T-helper 2 cell (primary cell): Measurements from ENCODE around the gene EFNA2.
"Not testable (repeated sequence)": the region's sequence is repeated elsewhere in the genome, so short reads cannot be mapped to it uniquely, and the experiment has no call there.

ENCODE experiments used
- DNase-seq, 5 experiments: peaks; one replicate each; pipeline versions ENCODE4 v3.0.0 to v3.0.0-alpha.2; 2012 to 2022
- total RNA-seq, 2 donors: gene quantifications; one replicate each; lab custom pipeline; 2026; lab: John Stamatoyannopoulos, UW

The EFNA2 gene
- 0 reads per million in 2 donors for total RNA-seq

DNA sequence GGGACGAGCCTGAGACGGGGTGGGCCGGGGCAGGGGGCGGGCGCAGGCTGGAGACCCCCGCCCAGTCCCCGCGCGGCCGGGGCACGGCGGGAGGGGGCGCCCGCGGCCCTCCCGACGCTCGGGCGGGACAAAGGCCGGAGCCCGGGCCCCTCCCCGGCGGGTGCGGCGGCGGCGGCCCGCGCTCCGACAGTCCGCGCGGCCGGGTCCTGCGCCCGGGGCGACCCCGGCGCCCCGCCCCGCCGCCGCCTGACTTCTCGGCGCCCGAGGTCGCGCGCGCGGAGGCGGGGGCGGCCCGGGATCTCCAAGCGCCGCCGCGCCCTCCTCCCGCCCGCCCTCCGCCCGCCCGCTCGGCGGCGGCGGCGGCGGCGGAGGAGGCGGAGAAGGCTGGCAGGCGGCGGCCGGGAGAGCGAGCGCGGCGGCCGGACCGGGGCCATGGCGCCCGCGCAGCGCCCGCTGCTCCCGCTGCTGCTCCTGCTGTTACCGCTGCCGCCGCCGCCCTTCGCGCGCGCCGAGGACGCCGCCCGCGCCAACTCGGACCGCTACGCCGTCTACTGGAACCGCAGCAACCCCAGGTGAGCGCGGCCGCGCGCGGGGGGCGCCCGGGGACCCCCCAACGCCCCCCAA, at the start of gene EFNA2:
TSS of gene EFNA2 (plus strand) at position 137 of the 624 bp plus-strand sequence. CDS start at position 433, 296 bp downstream.
- no peak for DNase-seq

DNA sequence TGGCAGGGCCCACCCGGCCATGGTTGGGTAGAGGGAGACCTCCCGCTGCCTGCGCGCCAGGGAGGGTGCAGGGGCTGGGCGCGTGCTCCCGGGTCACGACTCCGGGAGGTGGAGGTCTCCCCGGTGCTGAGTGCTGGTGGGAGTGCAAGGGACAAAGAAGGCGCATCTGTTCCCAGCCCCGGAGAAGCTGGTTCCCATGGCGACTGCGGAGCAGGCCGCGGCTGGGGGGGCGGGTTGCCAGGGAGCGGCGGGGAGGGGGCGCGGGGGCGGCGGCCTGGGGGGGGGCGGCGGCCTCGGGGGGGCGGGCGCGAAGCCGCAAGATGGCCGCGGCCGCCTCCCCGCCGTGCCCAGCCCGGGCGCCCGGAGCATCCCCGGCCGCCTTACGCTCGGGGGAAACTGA, 49.1 kb upstream of the EFNA2 start:
- DNase-seq, result no peak

DNA sequence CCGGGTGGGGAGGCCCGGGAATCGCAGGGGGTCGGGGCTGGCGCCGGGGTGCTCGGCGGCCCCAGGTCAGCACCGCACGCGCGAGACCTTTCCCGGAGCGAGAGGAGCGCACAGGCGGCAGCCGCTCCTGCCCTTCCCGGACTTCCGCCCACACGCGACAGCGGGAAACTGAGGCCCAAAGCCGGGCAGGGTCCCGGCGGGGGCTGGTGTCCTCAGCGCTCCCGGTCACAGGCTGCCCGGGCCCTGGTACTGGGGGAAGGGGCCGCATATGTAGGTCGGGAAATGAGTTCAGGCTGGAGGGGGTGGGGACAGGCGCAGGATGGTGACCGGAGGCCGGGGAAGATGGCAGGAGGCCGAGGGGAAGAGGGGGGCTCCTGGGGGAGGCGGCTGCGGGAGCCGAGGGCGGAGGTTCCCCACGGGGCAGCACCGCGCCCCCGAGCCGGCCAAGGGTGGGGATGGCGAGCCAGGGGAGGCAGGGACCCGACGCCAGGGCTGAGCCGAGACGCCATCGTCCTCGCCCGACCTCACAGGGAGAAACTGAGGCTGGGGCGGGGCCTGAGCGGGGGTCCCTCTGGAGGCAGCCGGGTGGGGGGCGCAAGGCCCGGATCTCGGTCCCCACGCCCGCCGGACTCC, 48.5 kb upstream of the EFNA2 start:
- no peak for DNase-seq

DNA sequence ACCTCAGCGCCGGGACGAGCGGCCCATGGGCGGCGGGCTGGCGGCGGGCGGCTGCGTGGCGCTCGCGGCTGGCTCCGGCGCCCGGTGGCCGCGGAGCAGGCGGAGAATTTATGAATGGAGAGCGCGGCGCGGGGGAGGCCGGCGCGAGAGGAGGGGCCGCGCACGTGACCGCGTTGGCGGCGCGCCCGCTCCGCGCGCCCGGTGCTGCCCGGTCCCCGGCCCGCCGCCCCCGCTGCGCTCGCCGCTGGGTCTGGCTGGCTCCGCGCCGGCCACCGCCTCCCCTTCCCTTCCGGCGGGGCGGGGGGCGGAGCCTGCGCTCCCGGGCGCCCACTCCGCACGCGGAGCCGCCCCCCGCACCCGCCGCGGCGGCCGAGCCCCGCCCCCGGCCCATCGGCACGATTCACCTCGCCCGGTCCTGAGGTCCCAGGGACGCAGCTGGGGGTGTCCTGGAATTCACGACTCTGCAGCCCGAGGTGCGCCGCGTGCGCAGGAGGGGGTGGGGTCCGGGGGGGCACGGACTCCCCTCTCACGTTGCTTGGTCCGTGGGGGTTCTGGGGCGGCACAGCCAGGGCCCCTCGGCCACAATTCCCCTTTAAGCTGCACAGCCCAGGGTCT, 47.8 kb upstream of the EFNA2 start, which contains the start of gene CBARP:
TSS of gene CBARP (minus strand) at position 252 of the 615 bp plus-strand sequence. CDS start 1,905 bp downstream, outside the sequence.
- no peak for DNase-seq

DNA sequence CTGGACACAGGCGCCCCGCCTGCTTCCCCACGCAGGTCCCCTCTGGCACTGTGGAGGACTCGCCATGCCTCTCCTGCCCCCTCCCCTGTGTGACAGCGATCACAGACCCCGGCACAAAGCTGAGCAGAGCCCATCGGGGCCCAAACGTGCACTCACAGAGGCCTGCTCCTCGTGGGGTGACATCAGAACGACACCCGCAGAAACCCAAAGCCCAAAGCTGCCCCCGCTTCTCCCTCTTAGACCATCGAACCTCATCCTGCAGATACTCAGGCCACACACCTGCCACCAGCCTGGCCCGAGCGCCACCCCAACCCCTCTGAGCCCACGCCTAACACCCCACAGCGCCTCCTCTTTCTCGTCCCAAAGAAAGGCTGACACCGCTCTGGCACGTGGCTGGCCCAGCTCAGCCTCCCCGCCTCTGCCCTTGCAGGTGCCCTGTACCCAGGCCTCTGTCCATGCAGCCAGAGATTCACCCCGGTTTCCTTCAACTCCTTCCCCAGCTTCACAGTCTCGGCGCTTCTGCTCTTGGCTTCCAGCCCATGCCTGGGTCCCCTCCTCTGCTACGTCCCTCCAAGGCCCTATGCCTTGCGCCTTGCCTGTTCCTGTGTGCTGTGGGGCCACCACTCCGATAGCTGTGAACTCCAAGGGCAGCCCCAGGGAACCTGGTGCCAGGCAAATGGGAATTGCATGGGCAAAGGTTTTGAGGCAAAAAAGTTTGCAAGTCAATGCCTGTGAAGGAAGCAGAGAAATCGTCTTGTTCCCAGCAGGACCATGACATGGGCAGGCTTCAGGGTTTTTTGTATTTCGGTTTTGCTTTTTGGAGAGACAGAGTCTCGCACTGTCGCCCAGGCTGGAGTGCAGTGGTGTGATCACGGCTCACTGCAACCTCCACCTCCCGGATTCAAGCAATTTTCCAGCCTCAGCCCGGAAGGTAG, 47.0 kb upstream of the EFNA2 start:
- DNase-seq, result no peak

DNA sequence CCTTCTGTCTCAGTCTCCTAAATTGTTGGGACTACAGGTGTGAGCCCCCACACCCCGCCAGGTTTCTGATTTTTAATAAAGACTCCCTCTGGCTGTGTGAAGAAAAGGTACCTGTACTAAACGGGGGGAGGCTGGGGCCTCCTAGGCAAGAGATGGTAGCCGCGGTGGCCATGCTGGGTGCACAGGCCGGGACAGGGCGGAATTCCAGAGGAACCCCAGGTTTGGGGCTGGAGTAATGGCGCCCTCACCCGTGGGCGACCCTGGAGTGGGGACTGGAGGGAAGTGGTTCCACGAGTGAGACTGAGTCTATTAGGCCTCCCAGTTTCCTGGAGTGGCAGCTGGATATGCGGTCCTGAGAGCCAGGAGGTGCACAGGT, 46.3 kb upstream of the EFNA2 start:
- DNase-seq, result no peak

DNA sequence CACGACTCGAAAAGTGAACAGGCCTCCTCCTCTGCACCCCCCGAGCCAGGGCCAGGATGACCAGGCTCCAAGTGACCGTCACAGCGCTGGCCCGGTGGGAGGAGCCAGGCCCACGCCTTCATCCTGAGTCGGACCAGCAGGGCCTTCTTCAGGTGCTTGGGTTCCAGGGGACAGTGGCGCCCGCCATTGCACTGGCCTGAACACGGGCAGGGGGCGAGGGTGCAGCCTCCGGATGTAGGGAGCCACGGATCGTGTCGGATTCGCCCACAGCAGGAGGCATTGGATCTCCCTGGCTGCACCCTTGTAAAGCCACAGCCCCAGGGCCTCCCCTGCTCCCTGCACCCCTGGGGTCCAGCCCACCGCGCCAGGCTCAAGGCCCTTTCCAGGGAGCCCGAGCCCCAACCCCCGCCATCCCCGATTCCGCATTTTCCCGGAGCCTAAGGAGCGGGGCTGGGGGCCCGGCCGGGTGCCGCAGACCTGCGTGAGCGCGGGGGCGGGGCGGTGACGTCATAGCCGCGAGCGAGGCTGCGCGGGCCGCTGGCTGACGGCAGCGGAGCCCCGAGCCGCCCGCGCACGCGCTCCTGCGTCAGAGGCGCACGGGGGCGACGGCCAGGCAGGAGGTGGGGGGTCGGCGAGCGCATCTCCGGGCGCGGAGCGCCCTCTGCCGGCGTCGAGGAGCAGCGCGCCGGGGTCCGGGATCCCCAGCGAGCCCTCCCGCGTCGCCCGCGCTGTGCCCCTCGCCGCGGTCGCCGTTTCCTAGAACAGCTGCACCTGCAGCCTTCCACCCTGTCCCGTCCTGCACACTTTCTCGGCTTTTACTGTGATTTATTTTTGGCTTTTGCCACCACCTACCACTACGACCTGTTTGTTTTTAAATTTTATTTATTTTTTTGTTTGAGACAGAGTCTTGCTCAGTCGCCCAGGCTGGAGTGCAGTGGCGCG, 45.6 kb upstream of the EFNA2 start:
- DNase-seq, result peak; percentile 89 to 94 (median 93)

DNA sequence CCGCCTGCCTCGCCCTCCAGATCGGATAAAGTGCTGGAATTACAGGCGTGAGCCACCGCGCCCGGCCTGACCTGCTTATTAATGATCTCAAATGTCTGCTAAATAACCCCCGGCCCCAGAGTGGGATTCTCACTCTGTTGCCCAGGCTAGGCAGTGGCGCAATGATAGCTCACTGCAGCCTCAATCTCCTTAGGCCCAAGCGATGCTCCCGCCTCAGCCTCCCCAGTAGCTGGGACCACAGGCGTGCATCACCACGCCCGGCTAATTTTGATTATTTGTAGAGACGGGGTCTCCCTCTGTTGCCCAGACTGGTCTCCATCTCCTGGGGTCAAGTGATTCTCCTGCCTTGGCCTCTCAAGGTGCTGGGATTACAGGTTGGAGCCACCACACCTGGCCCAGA, 44.7 kb upstream of the EFNA2 start:
- DNase-seq, result no peak

DNA sequence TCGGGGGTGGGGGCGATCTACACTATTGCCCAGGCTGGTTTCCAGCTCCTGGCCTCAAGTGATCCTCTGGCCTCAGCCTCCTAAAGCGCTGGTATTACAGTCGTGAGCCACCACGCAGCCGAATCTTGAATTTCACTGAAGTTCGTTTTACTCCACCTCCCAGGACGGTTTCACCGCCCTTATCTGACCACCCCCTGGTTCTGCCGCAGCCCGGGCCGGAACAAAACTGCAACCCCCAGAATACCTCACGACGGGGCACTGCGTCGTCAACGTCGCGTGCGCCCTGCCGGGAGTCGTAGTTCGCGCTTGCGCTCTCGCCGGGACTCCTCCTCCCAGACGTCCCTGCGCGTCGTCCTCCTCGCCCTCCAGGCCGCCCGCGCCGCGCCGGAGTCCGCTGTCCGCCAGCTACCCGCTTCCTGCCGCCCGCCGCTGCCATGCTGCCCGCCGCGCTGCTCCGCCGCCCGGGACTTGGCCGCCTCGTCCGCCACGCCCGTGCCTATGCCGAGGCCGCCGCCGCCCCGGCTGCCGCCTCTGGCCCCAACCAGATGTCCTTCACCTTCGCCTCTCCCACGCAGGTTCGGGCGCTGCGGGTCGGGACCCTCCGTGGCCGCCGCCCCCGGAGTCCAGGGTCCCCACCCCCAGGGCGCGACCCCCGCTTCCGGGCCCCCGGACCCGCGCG, 44.1 kb upstream of the EFNA2 start, which contains the start of gene ATP5F1D:
TSS of gene ATP5F1D (plus strand) at position 335 of the 679 bp plus-strand sequence. CDS start at position 435, 100 bp downstream.
- DNase-seq, result peak; percentile 74 to 96 (median 87)

DNA sequence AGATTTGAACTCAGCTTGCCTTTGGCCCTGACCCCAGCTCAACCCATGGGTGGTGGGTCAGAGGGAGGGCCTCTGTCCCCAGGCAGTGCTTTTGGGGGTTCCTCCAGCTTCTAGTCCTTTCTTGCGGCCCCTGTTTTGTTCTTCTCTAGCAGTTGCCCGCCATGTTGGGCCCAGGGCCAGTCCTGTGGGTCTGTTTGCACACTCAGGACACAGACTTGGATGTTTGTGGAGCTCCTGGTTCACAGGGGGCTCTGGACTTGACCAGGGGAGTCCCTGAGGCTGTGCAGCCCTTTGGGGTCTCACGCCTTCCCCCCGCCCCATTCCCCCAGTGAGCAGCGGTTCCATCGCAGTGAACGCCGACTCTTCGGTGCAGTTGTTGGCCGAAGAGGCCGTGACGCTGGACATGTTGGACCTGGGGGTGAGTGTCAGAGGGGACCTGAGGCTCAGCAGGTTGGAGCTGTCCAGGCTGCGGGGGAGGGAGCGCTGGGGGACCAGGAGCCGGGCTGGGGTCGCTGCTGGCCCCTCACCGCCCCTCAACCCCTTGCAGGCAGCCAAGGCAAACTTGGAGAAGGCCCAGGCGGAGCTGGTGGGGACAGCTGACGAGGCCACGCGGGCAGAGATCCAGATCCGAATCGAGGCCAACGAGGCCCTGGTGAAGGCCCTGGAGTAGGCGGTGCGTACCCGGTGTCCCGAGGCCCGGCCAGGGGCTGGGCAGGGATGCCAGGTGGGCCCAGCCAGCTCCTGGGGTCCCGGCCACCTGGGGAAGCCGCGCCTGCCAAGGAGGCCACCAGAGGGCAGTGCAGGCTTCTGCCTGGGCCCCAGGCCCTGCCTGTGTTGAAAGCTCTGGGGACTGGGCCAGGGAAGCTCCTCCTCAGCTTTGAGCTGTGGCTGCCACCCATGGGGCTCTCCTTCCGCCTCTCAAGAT, 41.6 kb upstream of the EFNA2 start:
- peak; percentile 66 to 85 (median 77) for DNase-seq

DNA sequence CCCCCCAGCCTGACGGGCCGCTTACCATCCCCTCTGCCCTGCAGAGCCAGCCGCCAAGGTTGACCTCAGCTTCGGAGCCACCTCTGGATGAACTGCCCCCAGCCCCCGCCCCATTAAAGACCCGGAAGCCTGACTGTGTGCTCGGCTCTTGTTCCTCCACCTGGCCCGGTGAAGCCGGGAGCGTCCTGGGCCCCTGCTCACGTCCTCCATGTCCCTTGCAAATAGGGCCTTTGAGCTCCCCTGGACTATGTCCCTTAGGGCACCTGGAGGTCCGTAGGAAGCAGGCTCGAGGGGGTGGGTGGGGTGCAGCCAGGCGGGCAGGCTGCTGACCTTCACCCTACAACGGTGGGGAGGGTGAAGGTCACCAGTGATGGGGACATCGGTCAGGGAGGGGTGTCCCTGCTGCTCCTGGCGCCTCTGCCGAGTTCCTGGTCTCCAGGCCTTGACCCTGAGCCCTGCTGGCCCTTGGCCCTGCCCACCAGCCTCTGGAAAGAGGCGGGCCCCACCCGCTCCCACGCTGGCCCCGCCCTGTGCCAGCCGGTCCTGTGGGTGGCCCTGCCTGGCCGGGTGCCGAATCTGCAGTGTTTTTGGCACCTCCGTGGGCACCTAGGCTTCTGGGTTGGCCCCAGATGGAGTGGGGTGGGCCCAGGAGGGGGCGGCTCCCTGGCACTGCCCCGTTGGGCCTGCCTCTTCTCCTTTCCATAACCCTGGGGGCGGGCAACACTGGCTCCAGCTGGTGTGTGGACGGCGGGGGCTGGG, 40.8 kb upstream of the EFNA2 start:
- DNase-seq, result no peak

DNA sequence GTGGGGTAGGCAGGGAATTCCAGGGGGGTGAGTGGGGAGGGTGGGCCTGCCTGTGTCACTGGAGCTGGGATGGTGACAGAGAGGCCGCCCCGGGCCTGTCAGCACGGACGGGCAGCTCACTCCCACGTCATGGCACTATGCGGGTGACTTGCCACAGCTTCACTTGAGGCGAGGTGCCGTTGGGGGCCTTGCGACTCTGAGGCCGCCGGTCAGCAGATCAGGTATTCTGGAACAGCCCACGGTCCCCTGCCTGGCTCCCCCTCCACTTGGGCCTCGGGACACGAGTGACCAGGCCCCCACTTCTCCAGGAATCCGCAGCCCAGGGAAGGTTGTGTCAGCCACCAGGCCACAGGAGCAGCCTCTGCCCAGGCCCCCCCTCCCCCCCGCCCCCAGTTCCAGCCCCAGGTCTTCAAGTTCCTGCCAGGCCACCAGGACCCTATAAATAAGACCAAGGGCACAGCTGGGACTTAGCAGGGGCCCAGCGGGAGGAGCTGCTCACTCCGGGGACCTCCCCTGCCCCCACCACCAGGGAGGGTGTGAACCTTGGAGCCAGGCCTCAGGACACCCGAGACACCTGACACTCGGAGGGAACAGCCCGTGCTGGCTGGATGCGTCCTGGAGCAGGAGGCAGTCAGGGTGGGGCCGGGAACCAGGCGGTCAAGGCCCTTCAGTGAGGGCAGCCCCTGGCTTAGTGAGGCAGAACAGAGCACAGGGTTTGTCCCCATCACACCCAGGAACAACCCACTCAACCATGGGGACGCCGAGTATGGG, 40.0 kb upstream of the EFNA2 start:
- no peak for DNase-seq

DNA sequence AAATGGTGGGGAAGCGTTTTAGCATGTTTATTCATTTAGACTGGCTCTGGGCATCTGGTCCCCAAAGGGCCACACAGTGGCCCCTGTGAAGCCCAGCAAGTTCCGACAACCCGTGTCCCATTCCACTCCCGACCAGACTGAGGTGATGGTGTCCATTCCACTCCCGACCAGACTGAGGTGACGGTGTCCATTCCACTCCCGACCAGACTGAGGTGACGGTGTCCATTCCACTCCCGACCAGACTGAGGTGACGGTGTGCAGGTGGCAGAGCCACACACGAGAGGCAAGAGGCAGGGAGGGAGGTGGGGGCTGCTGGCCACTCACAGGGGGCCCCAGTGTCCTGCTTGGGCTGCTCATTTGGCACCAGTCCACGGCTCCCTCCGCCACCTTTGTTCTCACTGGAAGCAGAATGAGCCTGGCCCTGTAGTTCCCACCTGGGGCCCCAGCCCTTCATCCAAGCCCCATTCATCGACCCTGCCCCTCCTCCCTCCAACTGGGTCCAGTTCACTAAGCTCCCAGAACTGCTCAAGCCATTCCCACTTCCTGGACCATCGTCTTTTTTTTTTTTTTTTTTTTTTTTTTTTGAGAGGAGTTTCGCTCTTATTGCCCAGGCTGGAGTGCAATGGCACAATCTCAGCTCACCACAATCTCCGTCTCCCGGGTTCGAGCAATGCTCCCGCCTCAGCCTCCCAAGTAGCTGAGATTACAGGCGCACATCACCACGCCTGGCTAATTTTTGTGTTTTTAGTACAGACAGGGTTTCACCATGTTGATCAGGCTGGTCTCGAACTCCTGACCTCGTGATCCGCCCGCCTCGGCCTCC, 39.2 kb upstream of the EFNA2 start:
- not testable (repeated sequence) for DNase-seq

DNA sequence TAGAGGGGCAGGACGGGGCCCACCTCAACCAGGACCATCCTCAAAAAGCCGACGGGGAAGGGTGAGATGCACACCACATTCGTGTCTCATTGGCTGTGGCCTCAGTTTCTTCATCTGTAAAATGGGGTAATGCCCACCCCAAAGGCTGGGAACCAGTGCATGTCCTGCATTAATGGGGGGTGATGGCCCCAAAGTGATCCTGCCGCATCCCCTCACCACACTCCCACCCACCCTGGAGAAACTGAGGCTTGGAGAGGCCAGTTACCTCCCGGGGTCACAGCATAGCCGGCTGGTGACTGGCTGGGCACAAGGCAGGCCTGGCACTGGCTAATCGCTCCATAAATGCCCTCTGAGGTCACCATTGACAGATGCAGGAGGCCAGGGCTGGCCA, 37.9 kb upstream of the EFNA2 start:
- no peak for DNase-seq

DNA sequence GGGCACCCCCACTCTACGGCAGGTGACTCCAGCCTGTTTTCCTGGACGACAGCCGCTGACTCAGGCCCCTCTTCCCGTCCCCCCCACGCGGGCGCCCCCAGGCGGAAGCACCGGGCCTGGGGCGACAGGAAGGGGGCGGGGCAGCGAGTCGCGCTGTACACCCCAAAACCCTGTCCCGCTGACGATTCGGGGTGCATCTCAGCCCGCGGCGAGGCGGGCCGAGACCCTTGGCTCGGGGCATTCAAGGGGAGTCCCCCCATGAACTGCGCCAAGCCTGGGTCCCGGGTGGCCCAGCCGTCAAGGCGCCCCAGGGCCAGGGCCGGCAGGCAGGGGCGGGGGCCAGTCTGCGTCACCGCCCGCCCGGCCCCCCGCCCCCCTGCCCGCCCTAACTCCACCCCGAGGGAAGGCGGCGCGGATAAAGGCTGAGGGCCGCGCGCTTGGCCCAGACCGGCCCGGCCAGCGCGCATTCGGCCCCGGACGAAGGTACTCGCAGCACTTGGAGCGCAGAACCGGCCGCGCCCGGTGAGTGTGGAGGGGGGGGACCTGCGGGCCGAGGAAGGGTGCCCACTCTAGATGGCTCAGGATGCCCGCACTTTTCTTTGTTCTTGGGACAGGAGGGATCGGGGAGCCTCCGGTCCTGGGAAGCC, 37.4 kb upstream of the EFNA2 start, which contains the start of gene MIDN:
TSS of gene MIDN (plus strand) at position 445 of the 647 bp plus-strand sequence. CDS start 1,714 bp downstream, outside the sequence.
- DNase-seq, result peak in 4 of 5 experiments; percentile 63 to 80 (median 71)

DNA sequence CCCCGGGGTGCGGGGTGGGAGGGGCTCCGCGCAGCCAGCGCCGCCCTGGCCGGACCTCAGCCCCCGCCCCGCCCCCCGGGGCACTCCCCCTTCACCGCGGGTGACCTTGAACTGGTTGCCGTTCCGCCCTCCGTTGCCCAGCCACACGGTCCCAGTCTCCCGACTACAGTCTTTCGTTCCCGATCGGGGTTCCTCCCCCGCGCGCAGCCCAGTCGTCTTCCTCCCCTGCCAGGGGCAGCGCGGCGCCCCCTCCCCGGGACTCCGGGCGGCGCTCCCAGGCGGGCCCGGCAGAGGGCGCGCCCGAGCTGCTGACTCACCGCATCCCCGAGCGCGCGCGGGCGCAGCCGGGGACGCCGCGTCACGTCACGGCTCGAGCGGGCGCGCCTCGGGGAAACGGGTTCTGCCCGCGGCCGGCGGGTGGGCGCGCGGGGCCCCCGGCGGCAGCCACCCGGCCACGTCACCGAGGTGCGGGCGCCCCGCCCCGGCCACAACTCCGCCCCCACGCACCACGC, 36.8 kb upstream of the EFNA2 start:
- DNase-seq, result peak; percentile 75 to 90 (median 81)
